H9 (cell line): Measurements from ENCODE around the gene NXPH4. TPM values are rescaled to one million over a fixed set of nuclear protein-coding genes. Genes with fewer than 3 reads are reported as not detected.

Source experiments
- DNase-seq: peaks from one replicate; pipeline ENCODE4 v3.0.0-alpha.2; 2017
- H2AFZ ChIP-seq: one replicate; pipeline ENCODE4 v1.6.1; 2013; ENCODE audit warnings: mild to moderate bottlenecking, low read length, control low read depth, moderate library complexity
- H2AK5ac ChIP-seq: 2 replicates; pipeline ENCODE4 v1.6.1; 2013; ENCODE audit warnings: low read length, control low read depth, mixed read lengths; ENCODE audit not compliant: insufficient read length
- H2BK120ac ChIP-seq: one replicate; pipeline ENCODE4 v1.6.1; 2013; ENCODE audit warnings: low read depth, mild to moderate bottlenecking, low read length, control low read depth, inconsistent platforms; ENCODE audit not compliant: poor library complexity, severe bottlenecking
- H2BK12ac ChIP-seq: 2 replicates; pipeline ENCODE4 v1.6.1; 2013; ENCODE audit warnings: low read length, control low read depth, mixed read lengths, low read depth; ENCODE audit not compliant: insufficient read length
- H2BK15ac ChIP-seq: 2 replicates; pipeline ENCODE4 v1.6.1; 2013; ENCODE audit warnings: low read depth, low read length, control low read depth
- H2BK20ac ChIP-seq: one replicate; pipeline ENCODE4 v1.6.1; 2013; ENCODE audit warnings: low read depth, mild to moderate bottlenecking, low read length, control low read depth, inconsistent platforms; ENCODE audit not compliant: poor library complexity, severe bottlenecking
- H2BK5ac ChIP-seq: 2 replicates; pipeline ENCODE4 v1.6.1; 2013; ENCODE audit warnings: low read length, control low read depth, mixed read lengths; ENCODE audit not compliant: insufficient read length
- H3K14ac ChIP-seq: 2 replicates; pipeline ENCODE4 v1.6.1; 2013; ENCODE audit warnings: low read length, control low read depth; ENCODE audit not compliant: insufficient read depth
- H3K18ac ChIP-seq: 2 replicates; pipeline ENCODE4 v1.6.1; 2013; ENCODE audit warnings: low read depth, mild to moderate bottlenecking, mixed read lengths, low read length, control low read depth; ENCODE audit not compliant: insufficient read length
- H3K23ac ChIP-seq: 2 replicates; pipeline ENCODE4 v1.6.1; 2013; ENCODE audit warnings: low read length, control low read depth, mixed read lengths, low read depth; ENCODE audit not compliant: insufficient read length
- H3K23me2 ChIP-seq: 2 replicates; pipeline ENCODE4 v1.6.1; 2013; ENCODE audit warnings: low read depth, mild to moderate bottlenecking, mixed read lengths, low read length, control low read depth; ENCODE audit not compliant: insufficient read length, poor library complexity, severe bottlenecking
- H3K27ac ChIP-seq: 2 replicates; pipeline ENCODE4 v1.5.1; 2013; ENCODE audit warnings: low read length, control low read depth, mixed read lengths, low read depth; ENCODE audit not compliant: insufficient read length
- H3K27me3 ChIP-seq: 2 replicates; pipeline ENCODE4 v1.6.1; 2013; ENCODE audit warnings: low read length, control low read depth, inconsistent platforms; ENCODE audit not compliant: insufficient read depth
- H3K4ac ChIP-seq: 2 replicates; pipeline ENCODE4 v1.6.1; 2013; ENCODE audit warnings: low read depth, mild to moderate bottlenecking, control low read depth, inconsistent platforms, low read length, moderate library complexity
- H3K4me1 ChIP-seq: 2 replicates; pipeline ENCODE4 v1.6.1; 2013; ENCODE audit warnings: low read length, control low read depth, inconsistent platforms; ENCODE audit not compliant: insufficient read depth
- H3K4me2 ChIP-seq: 2 replicates; pipeline ENCODE4 v1.6.1; 2013; ENCODE audit warnings: low read length, control low read depth, mixed read lengths; ENCODE audit not compliant: insufficient read length, insufficient read depth
- H3K56ac ChIP-seq: 2 replicates; pipeline ENCODE4 v1.6.1; 2013; ENCODE audit warnings: low read depth, mild to moderate bottlenecking, mixed read lengths, low read length, control low read depth; ENCODE audit not compliant: insufficient read length
- H3K79me1 ChIP-seq: 2 replicates; pipeline ENCODE4 v1.6.1; 2013; ENCODE audit warnings: low read depth, mild to moderate bottlenecking, moderate library complexity, low read length, control low read depth, inconsistent platforms; ENCODE audit not compliant: insufficient read depth, poor library complexity, severe bottlenecking
- H3K79me2 ChIP-seq: 2 replicates; pipeline ENCODE4 v1.6.1; 2013; ENCODE audit warnings: low read length, control low read depth, inconsistent platforms; ENCODE audit not compliant: insufficient read depth
- H3K9ac ChIP-seq: 2 replicates; pipeline ENCODE4 v1.6.1; 2013; ENCODE audit warnings: low read length, control low read depth, mixed read lengths; ENCODE audit not compliant: insufficient read length; ENCODE audit errors: extremely low read depth
- H3K9me3 ChIP-seq: one replicate; pipeline ENCODE4 v1.6.1; 2013; ENCODE audit warnings: low read depth, low read length, inconsistent platforms; ENCODE audit not compliant: control insufficient read depth
- H3T11ph ChIP-seq: one replicate; pipeline ENCODE4 v1.6.1; 2013; ENCODE audit warnings: mild to moderate bottlenecking, low read length, control low read depth, inconsistent platforms
- H4K20me1 ChIP-seq: one replicate; pipeline ENCODE4 v1.6.1; 2013; ENCODE audit not compliant: control insufficient read depth, insufficient read length, insufficient read depth
- H4K5ac ChIP-seq: 2 replicates; pipeline ENCODE4 v1.6.1; 2013; ENCODE audit warnings: low read depth, mild to moderate bottlenecking, mixed read lengths, low read length, control low read depth; ENCODE audit not compliant: insufficient read length
- H4K8ac ChIP-seq: replicated peaks from 2 replicates; pipeline ENCODE4 v1.6.1; 2013; ENCODE audit warnings: low read length, control low read depth, mixed read lengths, low read depth; ENCODE audit not compliant: insufficient read length
- H4K91ac ChIP-seq: 2 replicates; pipeline ENCODE4 v1.6.1; 2013; ENCODE audit warnings: low read depth, mild to moderate bottlenecking, moderate library complexity, mixed read lengths, low read length, control low read depth; ENCODE audit not compliant: insufficient read length
- H3K27ac Mint-ChIP-seq, 3 experiments: 2 replicates in 2 of 3; 3 replicates in 1 of 3; pipeline ENCODE4 v1.8.0; 2020 to 2021; ENCODE audit warnings: mixed read lengths in 3 of 3, mild to moderate bottlenecking in 1 of 3, moderate library complexity in 1 of 3
- H3K27me3 Mint-ChIP-seq: 2 replicates; pipeline ENCODE4 v1.8.0; 2021; ENCODE audit warnings: low read depth, mild to moderate bottlenecking, moderate library complexity, mixed read lengths
- H3K36me3 Mint-ChIP-seq, 3 experiments: 2 replicates in 2 of 3; 3 replicates in 1 of 3; pipeline ENCODE4 v1.8.0; 2020 to 2021; ENCODE audit warnings: low read depth in 3 of 3, mixed read lengths in 3 of 3; ENCODE audit not compliant: insufficient read depth in 1 of 3
- H3K4me1 Mint-ChIP-seq, 2 experiments: 2 replicates each; pipeline ENCODE4 v1.8.0; 2020; ENCODE audit warnings: mixed read lengths in 2 of 2
- H3K4me3 Mint-ChIP-seq, 2 experiments: 2 replicates in 1 of 2; 3 replicates in 1 of 2; pipeline ENCODE4 v1.8.0; 2020 to 2021; ENCODE audit warnings: mild to moderate bottlenecking in 2 of 2, mixed read lengths in 2 of 2, moderate library complexity in 1 of 2
- H3K9me3 Mint-ChIP-seq, 2 experiments: 2 replicates in 1 of 2; 3 replicates in 1 of 2; pipeline ENCODE4 v1.8.0; 2020; ENCODE audit warnings: mild to moderate bottlenecking in 2 of 2, mixed read lengths in 2 of 2, moderate library complexity in 1 of 2
- WGBS: extraction: QIAGEN DNeasy Blood & Tissue Kit; methylation state at CpG from one replicate; pipeline ENCODE4 v1.1.7; 2013; ENCODE audit warnings: missing lambda C conversion rate, low lambda C conversion rate, mixed read lengths; ENCODE audit not compliant: insufficient read length; ENCODE audit errors: extremely low coverage; 5-methylcytosine and 5-hydroxymethylcytosine counted together
- total RNA-seq: library from RNA; stranded (reverse); gene quantifications from 2 replicates; pipeline ENCODE4 v1.2.1, GENCODE V29; 2021
- TF ChIP-seq, protein P1 (sequence below): fragments of 200-600 bp; sonication (generic); conservative IDR thresholded peaks from 3 replicates; pipeline ENCODE4 v1.8.0; 2021; ENCODE audit warnings: antibody characterized with exemption, mild to moderate bottlenecking

The NXPH4 gene
- total RNA-seq, 1 experiment from 2014 or later = 2.1 TPM

- no CpG with 5 or more reads among the region's 3 CpGs for WGBS
Observed at GRCh38 chr12:57262126-57262822, 45.7 kb downstream of the NXPH4 start.

More at GRCh38 chr12:57262126-57262822, 45.7 kb downstream of the NXPH4 start:
- Histone ChIP-seq H2BK20ac (no peak overlapping the region), H3T11ph (no peak overlapping the region), H3K18ac (no peak overlapping the region), H2BK12ac (no peak overlapping the region), H4K91ac (no peak overlapping the region), H3K27me3 (no peaks in the 10 kb centered on the region), H3K14ac (no peak overlapping the region), H4K8ac (no peak overlapping the region), H2AFZ (no peak overlapping the region), H3K9me3 (no peaks in the 10 kb centered on the region), H3K9ac (no peak overlapping the region), H3K27ac (no peak overlapping the region), H3K4me1 (no peaks in the 10 kb centered on the region; the same call in 1 of the 2 replicates), H3K79me2 (no peaks in the 10 kb centered on the region), H3K23ac (no peak overlapping the region), H2BK5ac (no peak overlapping the region), H3K56ac (no peak overlapping the region), H2BK120ac (no peak overlapping the region), H3K23me2 (no peaks in the 10 kb centered on the region), H3K4me2 (no peak overlapping the region), H2BK15ac (no peak overlapping the region), H3K79me1 (no peaks in the 10 kb centered on the region), H4K5ac (no peak overlapping the region), H2AK5ac (no peak overlapping the region), H4K20me1 (no peaks in the 10 kb centered on the region), H3K4ac (no peak overlapping the region)
- H3K27ac Mint-ChIP-seq = no peak overlapping the region
- H3K9me3 Mint-ChIP-seq = no peaks in the 10 kb centered on the region
- H3K4me3 Mint-ChIP-seq = no peak overlapping the region
- no peak for DNase-seq
- H3K4me1 Mint-ChIP-seq = peaks cover 12 to 23% of the 10 kb centered on the region in 2 experiments
- no peaks in the 10 kb centered on the region for H3K27me3 Mint-ChIP-seq
- H3K36me3 Mint-ChIP-seq = peaks cover 1 to 46% (median 27%) of the 10 kb centered on the region in 3 experiments; a peak in 6 of 7 replicates
- TF ChIP-seq, protein P1, sequence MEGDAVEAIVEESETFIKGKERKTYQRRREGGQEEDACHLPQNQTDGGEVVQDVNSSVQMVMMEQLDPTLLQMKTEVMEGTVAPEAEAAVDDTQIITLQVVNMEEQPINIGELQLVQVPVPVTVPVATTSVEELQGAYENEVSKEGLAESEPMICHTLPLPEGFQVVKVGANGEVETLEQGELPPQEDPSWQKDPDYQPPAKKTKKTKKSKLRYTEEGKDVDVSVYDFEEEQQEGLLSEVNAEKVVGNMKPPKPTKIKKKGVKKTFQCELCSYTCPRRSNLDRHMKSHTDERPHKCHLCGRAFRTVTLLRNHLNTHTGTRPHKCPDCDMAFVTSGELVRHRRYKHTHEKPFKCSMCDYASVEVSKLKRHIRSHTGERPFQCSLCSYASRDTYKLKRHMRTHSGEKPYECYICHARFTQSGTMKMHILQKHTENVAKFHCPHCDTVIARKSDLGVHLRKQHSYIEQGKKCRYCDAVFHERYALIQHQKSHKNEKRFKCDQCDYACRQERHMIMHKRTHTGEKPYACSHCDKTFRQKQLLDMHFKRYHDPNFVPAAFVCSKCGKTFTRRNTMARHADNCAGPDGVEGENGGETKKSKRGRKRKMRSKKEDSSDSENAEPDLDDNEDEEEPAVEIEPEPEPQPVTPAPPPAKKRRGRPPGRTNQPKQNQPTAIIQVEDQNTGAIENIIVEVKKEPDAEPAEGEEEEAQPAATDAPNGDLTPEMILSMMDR = no peak
